ENCODE results near the gene PCTP.

Gene PCTP

DNA sequence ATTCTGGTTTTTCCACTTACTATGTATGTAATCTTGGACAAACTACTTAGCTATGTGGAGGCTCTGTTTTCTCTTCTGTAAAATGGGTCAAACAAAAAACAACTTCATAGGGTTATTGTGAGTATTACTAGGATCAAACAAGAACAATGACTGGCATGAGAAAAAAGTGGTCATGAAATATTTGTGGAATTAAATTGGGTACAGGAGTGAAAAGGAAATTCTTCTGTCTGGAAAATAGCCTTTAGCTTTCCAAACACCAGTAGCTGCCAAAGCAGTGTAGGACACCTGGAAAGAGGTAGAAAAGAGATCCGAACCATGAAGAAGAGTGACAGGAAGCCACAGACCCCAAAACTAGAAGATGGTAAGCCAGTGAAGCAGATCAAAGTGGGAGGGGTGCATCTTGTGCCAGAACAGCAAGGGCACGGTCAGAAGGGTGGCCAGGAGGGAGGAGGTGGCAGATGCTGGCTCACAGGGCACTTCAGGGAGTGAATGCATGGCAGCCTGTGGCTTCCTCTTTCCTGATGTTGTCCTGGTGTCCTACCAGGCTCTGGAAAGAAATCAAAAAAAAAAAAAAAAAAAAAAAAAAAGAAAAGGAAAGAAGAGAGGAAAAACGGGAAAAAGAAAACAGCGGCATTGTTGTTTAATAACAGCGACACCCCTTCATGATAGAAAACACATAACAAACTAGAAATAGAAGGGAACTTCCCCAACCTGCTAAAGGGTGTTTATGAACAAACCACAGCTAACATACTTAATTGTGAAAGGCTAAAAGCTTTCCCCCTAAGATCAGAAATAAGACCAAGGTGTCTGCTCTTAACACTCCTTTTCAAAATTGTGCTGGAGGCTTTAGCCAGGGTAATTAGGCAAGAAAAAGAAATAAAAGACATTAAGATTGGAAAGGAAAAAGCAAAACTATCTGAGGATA lies 67.9 kb downstream of the PCTP start:
- peaks cover 4% of the 10 kb centered on the region for H3K4me1 Mint-ChIP-seq (ENCODE audit: low read depth)
- H3K27me3 Mint-ChIP-seq = peaks cover 15% of the 10 kb centered on the region
- H3K9me3 Mint-ChIP-seq (ENCODE audit: low read depth) = no peaks in the 10 kb centered on the region
- no peaks in the 10 kb centered on the region for H3K36me3 Mint-ChIP-seq
- no peak overlapping the region for H3K4me3 Mint-ChIP-seq
- H3K27ac Mint-ChIP-seq = no peak overlapping the region

DNA sequence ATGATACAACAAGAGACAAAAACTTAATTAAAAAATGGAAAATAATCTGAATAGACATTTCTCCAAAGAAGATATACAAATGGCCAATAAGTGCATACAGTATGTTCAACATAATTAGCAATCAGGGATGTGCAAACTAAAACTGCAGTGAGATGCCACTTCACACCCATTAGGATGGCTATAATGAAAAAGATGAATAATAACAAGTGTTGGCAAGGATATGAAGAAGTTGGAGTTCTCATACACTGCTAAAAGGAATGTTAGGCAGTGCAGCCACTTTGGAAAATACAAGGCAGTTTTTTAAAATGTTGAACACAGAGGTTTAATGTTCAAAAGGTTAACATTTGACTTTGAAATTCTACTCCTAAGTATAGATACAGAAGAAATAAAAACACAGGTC lies 69.8 kb downstream of the PCTP start:
- H3K27me3 Mint-ChIP-seq = peaks cover 8% of the 10 kb centered on the region
- H3K27ac Mint-ChIP-seq = no peak overlapping the region
- H3K36me3 Mint-ChIP-seq = no peaks in the 10 kb centered on the region

DNA sequence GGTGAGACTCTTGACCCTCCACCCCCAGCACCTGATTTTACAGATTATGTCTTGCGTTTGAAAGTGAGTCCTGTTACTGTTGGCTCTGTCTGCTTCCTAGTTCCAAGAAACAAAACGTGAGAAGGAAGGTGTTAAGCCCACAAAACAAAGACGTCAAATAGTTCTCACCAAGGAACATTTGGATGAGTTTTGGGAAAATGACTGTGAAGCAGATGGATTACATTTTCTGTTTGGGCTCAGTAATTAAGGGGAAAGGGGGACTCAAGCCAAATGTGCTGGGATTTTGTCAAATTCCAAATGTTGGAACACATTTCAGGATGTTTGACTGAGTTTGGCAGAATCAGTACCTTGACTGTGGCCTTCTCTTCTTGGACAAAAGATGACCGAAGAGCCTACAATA lies 71.2 kb downstream of the PCTP start:
- H3K4me1 Mint-ChIP-seq (ENCODE audit: low read depth) = peaks cover 4% of the 10 kb centered on the region
- no peaks in the 10 kb centered on the region for H3K9me3 Mint-ChIP-seq (ENCODE audit: low read depth)
- H3K27ac Mint-ChIP-seq = no peak overlapping the region
- no peak overlapping the region for H3K4me3 Mint-ChIP-seq
- peaks cover 2% of the 10 kb centered on the region for H3K27me3 Mint-ChIP-seq
- no peaks in the 10 kb centered on the region for H3K36me3 Mint-ChIP-seq

More for the DNA sequence above, 69.8 kb downstream of the PCTP start:
- no peak overlapping the region for H3K4me3 Mint-ChIP-seq
- peaks cover 4% of the 10 kb centered on the region for H3K4me1 Mint-ChIP-seq (ENCODE audit: low read depth)
- no peaks in the 10 kb centered on the region for H3K9me3 Mint-ChIP-seq (ENCODE audit: low read depth)

DNA sequence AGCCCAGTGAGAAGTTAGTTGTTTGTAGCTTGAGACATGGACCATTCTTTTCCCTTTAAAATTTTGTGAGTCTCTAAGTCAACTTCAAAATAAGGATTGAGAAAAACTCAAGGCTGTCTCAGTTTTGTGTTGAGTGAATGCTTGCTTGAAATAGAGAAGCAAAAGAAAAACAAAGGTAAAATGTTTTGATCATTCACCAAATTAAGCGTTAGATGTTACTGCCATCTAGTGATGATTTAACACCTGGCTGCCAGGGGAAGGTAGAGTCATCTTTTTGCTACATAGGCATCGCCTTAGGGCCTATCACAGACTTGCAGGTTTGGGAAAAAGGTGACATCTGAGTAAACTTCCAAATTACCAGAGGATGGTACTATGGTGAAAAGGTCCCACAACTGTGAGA lies 74.4 kb downstream of the PCTP start:
- H3K27ac Mint-ChIP-seq = no peak overlapping the region
- no peaks in the 10 kb centered on the region for H3K4me1 Mint-ChIP-seq (ENCODE audit: low read depth)
- no peaks in the 10 kb centered on the region for H3K27me3 Mint-ChIP-seq
- no peaks in the 10 kb centered on the region for H3K36me3 Mint-ChIP-seq
- no peaks in the 10 kb centered on the region for H3K9me3 Mint-ChIP-seq (ENCODE audit: low read depth)
- no peak overlapping the region for H3K4me3 Mint-ChIP-seq
